HCT116 (cell line): Measurements from ENCODE around the gene ANP32B. TPM values are rescaled to one million over a fixed set of nuclear protein-coding genes. Genes with fewer than 3 reads are reported as not detected.

ENCODE experiments used
- ATAC-seq: fragments of 200-7000 bp; cut with Tn5 transposase; 2 replicates; pipeline ENCODE4 v1.9.1; 2020; ENCODE audit warnings: mild to moderate bottlenecking, moderate library complexity
- BruUV-seq: library from RNA; stranded (reverse); fragments of 400-500 nt; replicated peaks from 2 replicates; lab custom pipeline; 2021; lab: Mats Ljungman, UMichigan
- CTCF ChIA-PET: fragments of 300-600 bp; sonication (Branson Sonifier 250); formaldehyde crosslinking; loops from one replicate; lab custom pipeline; 2021; ENCODE audit warnings: antibody characterized with exemption; lab: Charles Lee
- POLR2A ChIA-PET: fragments of 300-600, 350-600 bp; sonication (Branson Sonifier 250); formaldehyde crosslinking; loops from one replicate; lab custom pipeline; 2021; ENCODE audit warnings: antibody characterized with exemption; lab: Charles Lee
- RAD21 ChIA-PET, 2 experiments: fragments of 300-600 bp; sonication (Branson Sonifier 250); formaldehyde crosslinking; loops; one replicate each; lab custom pipeline; 2023; ENCODE audit warnings: low total read pairs in 2 of 2; ENCODE audit not compliant: uncharacterized antibody in 2 of 2, unreplicated experiment in 2 of 2, low non-redundant PET in 1 of 2; lab: Charles Lee
- DNase-seq: peaks from one replicate; pipeline ENCODE4 v3.0.0-alpha.2; 2010; ENCODE audit warnings: low read depth, low spot score
- H2AFZ ChIP-seq: fragments of 200-600 bp; shearing (Covaris generic), sonication (generic); 2 replicates; pipeline ENCODE4 v1.6.1; 2017; ENCODE audit warnings: low read depth, mixed run types, mixed read lengths, antibody characterized with exemption, low read length; ENCODE audit not compliant: poor library complexity, severe bottlenecking
- H3K27ac ChIP-seq: 2 replicates; pipeline ENCODE4 v1.5.1; 2012; ENCODE audit warnings: low read depth, low read length
- H3K27me3 ChIP-seq: fragments of 200-600 bp; sonication (generic); 2 replicates; pipeline ENCODE4 v1.6.1; 2016; ENCODE audit warnings: mixed run types, low read length, mixed read lengths; ENCODE audit not compliant: insufficient read depth
- H3K36me3 ChIP-seq, 2 experiments: fragments of 200-500 bp in 1 of 2; fragments of 200-600 bp in 1 of 2; sonication (Bioruptor generic) in 1 of 2; sonication (generic) in 1 of 2; 2 replicates each; pipeline versions ENCODE4 v1.5.1 to v1.6.1; 2014 to 2016; ENCODE audit warnings: low read length in 2 of 2, inconsistent platforms in 1 of 2, mixed read lengths in 1 of 2, mixed run types in 1 of 2; ENCODE audit not compliant: insufficient read depth in 2 of 2, control insufficient read depth in 1 of 2
- H3K4me1 ChIP-seq, 2 experiments: fragments of 200-600 bp in 1 of 2; sonication (generic) in 1 of 2; 2 replicates each; pipeline versions ENCODE4 v1.5.1 to v1.6.1; 2012 to 2017; ENCODE audit warnings: low read length in 2 of 2, inconsistent platforms in 1 of 2, mild to moderate bottlenecking in 1 of 2, mixed read lengths in 1 of 2, mixed run types in 1 of 2, moderate library complexity in 1 of 2; ENCODE audit not compliant: insufficient read depth in 2 of 2, control insufficient read depth in 1 of 2
- H3K4me2 ChIP-seq: fragments of 200-600 bp; sonication (generic); 2 replicates; pipeline ENCODE4 v1.6.1; 2017; ENCODE audit warnings: mixed run types, low read length, mixed read lengths
- H3K4me3 ChIP-seq, 2 experiments: fragments of 200-600 bp in 1 of 2; sonication (generic) in 1 of 2; replicated peaks in 1 of 2; 2 replicates each; pipeline ENCODE4 v1.5.1; 2011 to 2016; ENCODE audit warnings: low read length in 2 of 2, control low read depth in 1 of 2, low read depth in 1 of 2, mild to moderate bottlenecking in 1 of 2, mixed read lengths in 1 of 2, mixed run types in 1 of 2
- H3K79me2 ChIP-seq: fragments of 200-600 bp; sonication (generic); 2 replicates; pipeline ENCODE4 v1.6.1; 2017; ENCODE audit warnings: mild to moderate bottlenecking, mixed run types, low read length, moderate library complexity, mixed read lengths; ENCODE audit not compliant: insufficient read depth
- H3K9ac ChIP-seq: fragments of 200-600 bp; sonication (generic); 2 replicates; pipeline ENCODE4 v1.6.1; 2016; ENCODE audit warnings: low read length, mixed read lengths
- H3K9me2 ChIP-seq: fragments of 200-600 bp; sonication (generic), shearing (Covaris generic); 2 replicates; pipeline ENCODE4 v1.6.1; 2017; ENCODE audit warnings: mixed run types, mild to moderate bottlenecking, moderate library complexity; ENCODE audit not compliant: insufficient read depth
- H3K9me3 ChIP-seq, 2 experiments: fragments of 200-500 bp in 1 of 2; fragments of 200-600 bp in 1 of 2; sonication (Bioruptor generic) in 1 of 2; sonication (generic) in 1 of 2; 2 replicates each; pipeline ENCODE4 v1.6.1; 2014 to 2017; ENCODE audit warnings: low read length in 2 of 2, mixed read lengths in 2 of 2, inconsistent platforms in 1 of 2, low read depth in 1 of 2, mild to moderate bottlenecking in 1 of 2, mixed run types in 1 of 2, moderate library complexity in 1 of 2; ENCODE audit not compliant: control insufficient read depth in 1 of 2, insufficient read depth in 1 of 2
- H4K20me1 ChIP-seq: fragments of 200-600 bp; sonication (generic), shearing (Covaris generic); 2 replicates; pipeline ENCODE4 v1.6.1; 2017; ENCODE audit warnings: mixed run types, mild to moderate bottlenecking, moderate library complexity; ENCODE audit not compliant: insufficient read depth
- ELF1 ChIP-seq: IDR thresholded peaks from 2 replicates; pipeline ENCODE4 v1.6.1; 2012; ENCODE audit warnings: low read depth, borderline replicate concordance
- EZH2phosphoT487 ChIP-seq: fragments of 200-600 bp; IDR thresholded peaks from 2 replicates; pipeline ENCODE4 v1.6.1; 2018; ENCODE audit warnings: antibody characterized with exemption, borderline replicate concordance
- FOSL1 ChIP-seq: IDR thresholded peaks from 2 replicates; pipeline ENCODE4 v1.6.1; 2012; ENCODE audit warnings: low read depth
- RAD21 ChIP-seq: IDR thresholded peaks from 2 replicates; pipeline ENCODE4 v1.6.1; 2012; ENCODE audit warnings: low read depth, mild to moderate bottlenecking
- SIN3A ChIP-seq: IDR thresholded peaks from 2 replicates; pipeline ENCODE4 v1.6.1; 2012; ENCODE audit warnings: low read depth
- SRF ChIP-seq: IDR thresholded peaks from 2 replicates; pipeline ENCODE4 v1.6.1; 2012; ENCODE audit warnings: low read depth
- intact Hi-C: fragments of 100-400 bp; cut with micrococcal nuclease; formaldehyde crosslinking; loops from 2 replicates; pipeline ENCODE4 v1.10.0; 2022
- total RNA-seq: library from RNA; stranded (reverse); gene quantifications from one replicate; pipeline ENCODE4 v1.2.1, GENCODE V29; 2021; ENCODE audit not compliant: unreplicated experiment
- TF ChIP-seq, protein P1 (sequence below): IDR thresholded peaks from 2 replicates; pipeline ENCODE4 v1.6.1; 2012; ENCODE audit warnings: low read depth
- TF ChIP-seq, protein P2 (sequence below): IDR thresholded peaks from 2 replicates; pipeline ENCODE4 v1.6.1; 2012
- TF ChIP-seq, protein P3 (sequence below): IDR thresholded peaks from 2 replicates; pipeline ENCODE4 v1.6.1; 2012

Gene ANP32B
- total RNA-seq, 1 experiment from 2014 or later: 206 TPM

DNA sequence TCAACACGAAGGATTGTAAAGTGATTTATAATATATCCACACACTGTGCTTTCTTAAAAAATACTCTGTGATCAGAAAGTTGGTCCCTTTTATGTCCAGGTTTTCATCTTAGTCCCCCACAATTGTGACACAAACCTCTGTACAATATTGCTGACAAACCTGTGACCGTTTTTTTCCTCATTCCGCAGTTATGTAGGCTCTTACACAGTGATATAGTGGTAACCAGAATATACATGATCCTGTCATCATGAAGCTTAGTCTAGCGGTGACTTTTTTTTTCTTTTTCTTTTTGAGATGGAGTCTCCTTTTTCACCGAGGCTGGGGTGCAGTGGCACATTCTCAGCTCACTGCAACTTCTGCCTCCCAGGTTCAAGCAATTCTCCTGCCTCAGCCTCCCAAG is 8.7 kb downstream of the ANP32B start (continued):
- TF ChIP-seq, protein P1, sequence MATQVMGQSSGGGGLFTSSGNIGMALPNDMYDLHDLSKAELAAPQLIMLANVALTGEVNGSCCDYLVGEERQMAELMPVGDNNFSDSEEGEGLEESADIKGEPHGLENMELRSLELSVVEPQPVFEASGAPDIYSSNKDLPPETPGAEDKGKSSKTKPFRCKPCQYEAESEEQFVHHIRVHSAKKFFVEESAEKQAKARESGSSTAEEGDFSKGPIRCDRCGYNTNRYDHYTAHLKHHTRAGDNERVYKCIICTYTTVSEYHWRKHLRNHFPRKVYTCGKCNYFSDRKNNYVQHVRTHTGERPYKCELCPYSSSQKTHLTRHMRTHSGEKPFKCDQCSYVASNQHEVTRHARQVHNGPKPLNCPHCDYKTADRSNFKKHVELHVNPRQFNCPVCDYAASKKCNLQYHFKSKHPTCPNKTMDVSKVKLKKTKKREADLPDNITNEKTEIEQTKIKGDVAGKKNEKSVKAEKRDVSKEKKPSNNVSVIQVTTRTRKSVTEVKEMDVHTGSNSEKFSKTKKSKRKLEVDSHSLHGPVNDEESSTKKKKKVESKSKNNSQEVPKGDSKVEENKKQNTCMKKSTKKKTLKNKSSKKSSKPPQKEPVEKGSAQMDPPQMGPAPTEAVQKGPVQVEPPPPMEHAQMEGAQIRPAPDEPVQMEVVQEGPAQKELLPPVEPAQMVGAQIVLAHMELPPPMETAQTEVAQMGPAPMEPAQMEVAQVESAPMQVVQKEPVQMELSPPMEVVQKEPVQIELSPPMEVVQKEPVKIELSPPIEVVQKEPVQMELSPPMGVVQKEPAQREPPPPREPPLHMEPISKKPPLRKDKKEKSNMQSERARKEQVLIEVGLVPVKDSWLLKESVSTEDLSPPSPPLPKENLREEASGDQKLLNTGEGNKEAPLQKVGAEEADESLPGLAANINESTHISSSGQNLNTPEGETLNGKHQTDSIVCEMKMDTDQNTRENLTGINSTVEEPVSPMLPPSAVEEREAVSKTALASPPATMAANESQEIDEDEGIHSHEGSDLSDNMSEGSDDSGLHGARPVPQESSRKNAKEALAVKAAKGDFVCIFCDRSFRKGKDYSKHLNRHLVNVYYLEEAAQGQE: no peak
- TF ChIP-seq SIN3A (no peak), SRF (no peak), EZH2phosphoT487 (no peak), FOSL1 (no peak), ELF1 (no peak)
- TF ChIP-seq, protein P2, sequence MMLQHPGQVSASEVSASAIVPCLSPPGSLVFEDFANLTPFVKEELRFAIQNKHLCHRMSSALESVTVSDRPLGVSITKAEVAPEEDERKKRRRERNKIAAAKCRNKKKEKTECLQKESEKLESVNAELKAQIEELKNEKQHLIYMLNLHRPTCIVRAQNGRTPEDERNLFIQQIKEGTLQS: no peak

DNA sequence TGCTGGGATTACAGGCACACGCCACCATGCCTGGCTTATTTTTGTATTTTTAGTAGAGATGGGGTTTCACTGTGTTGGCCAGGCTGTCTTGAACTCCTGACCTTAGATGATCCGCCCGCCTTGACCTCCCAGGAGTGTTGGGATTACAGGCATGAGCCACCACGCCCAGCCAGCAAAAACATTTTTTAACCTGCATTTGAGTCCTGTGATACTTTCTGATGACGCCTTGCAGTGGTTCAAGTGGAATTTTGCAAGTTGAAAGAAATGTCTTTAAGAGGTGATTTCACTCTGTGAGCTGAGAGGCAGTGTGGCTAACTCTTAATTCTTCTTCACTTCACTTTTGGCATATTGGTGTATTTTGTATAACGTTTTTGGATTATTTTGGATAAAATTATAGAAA is 9.1 kb downstream of the ANP32B start:
- no peak for DNase-seq

More for the DNA sequence above, 9.1 kb downstream of the ANP32B start:
- Histone ChIP-seq H3K9me3 (no peaks in the 10 kb centered on the region), H3K27ac (no peak overlapping the region), H3K4me2 (no peak overlapping the region), H3K4me3 (no peak overlapping the region), H3K27me3 (no peaks in the 10 kb centered on the region), H3K79me2 (peaks cover 100% of the 10 kb centered on the region), H3K9ac (no peak overlapping the region), H4K20me1 (peaks cover 56% of the 10 kb centered on the region; the same call in 1 of the 2 replicates), H3K9me2 (no peaks in the 10 kb centered on the region)
- no peak for ATAC-seq
- ChIA-PET RAD21 (no interaction called here), POLR2A (no interaction called here), CTCF (no interaction called here)
- BruUV-seq: no TSS peak
- intact Hi-C loops: no loop called here
- TF ChIP-seq EZH2phosphoT487 (no peak), RAD21 (no peak), SIN3A (no peak)
- TF ChIP-seq, protein P3, sequence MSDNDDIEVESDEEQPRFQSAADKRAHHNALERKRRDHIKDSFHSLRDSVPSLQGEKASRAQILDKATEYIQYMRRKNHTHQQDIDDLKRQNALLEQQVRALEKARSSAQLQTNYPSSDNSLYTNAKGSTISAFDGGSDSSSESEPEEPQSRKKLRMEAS: no peak
- TF ChIP-seq, all 23 proteins: peak for 0
- Histone ChIP-seq H2AFZ (no peak overlapping the region), H3K36me3 (peaks cover 13 to 28% of the 10 kb centered on the region in 2 experiments), H3K4me1 (peaks cover 15 to 33% of the 10 kb centered on the region in 2 experiments)
